PC-9 (cell line): ENCODE data around the gene RCE1. TPM values are rescaled to one million over a fixed set of nuclear protein-coding genes. Genes with fewer than 3 reads are reported as not detected.
A peak's percentile ranks its signal among the peaks of the same experiment; 100 is the strongest.

ENCODE experiments used
- BruUV-seq: library from RNA; stranded (reverse); fragments of 400-500 nt; replicated peaks from 2 replicates; lab custom pipeline; 2021; lab: Mats Ljungman, UMichigan
- CTCF ChIA-PET: fragments of 300-600 bp; sonication (Branson Sonifier 250); formaldehyde crosslinking; loops from one replicate; lab custom pipeline; 2022; ENCODE audit warnings: antibody characterized with exemption; lab: Charles Lee
- POLR2A ChIA-PET: fragments of 300-600 bp; sonication (Branson Sonifier 250); formaldehyde crosslinking; loops from one replicate; lab custom pipeline; 2022; ENCODE audit warnings: antibody characterized with exemption; ENCODE audit not compliant: unreplicated experiment; lab: Charles Lee
- DNase-seq, 2 experiments: peaks; one replicate each; pipeline versions ENCODE4 v3.0.0 to v3.0.0-alpha.2; 2015 to 2022; ENCODE audit warnings: mixed read lengths in 1 of 2
- H2AFZ ChIP-seq: fragments of 200-600 bp; sonication (generic); 2 replicates; pipeline ENCODE4 v1.8.1; 2017; ENCODE audit warnings: antibody characterized with exemption
- H3F3A ChIP-seq: fragments of 200-600 bp; sonication (generic); 2 replicates; pipeline ENCODE4 v1.8.1; 2017; ENCODE audit warnings: antibody characterized with exemption, mild to moderate bottlenecking, low read depth; ENCODE audit not compliant: insufficient read depth
- H3K27ac ChIP-seq: fragments of 200-600 bp; sonication (generic); 2 replicates; pipeline ENCODE4 v1.6.1; 2016; ENCODE audit warnings: mixed run types
- H3K27me3 ChIP-seq: fragments of 200-600 bp; sonication (generic); 2 replicates; pipeline ENCODE4 v1.6.1; 2016; ENCODE audit warnings: low read depth, mixed run types; ENCODE audit not compliant: insufficient read depth
- H3K36me3 ChIP-seq: fragments of 200-600 bp; sonication (generic); 2 replicates; pipeline ENCODE4 v1.6.1; 2016; ENCODE audit warnings: low read depth, mixed run types
- H3K4me1 ChIP-seq: fragments of 200-600 bp; sonication (generic); replicated peaks from 2 replicates; pipeline ENCODE4 v1.6.1; 2016; ENCODE audit warnings: mixed run types; ENCODE audit not compliant: insufficient read depth
- H3K4me2 ChIP-seq: fragments of 200-600 bp; sonication (generic); 2 replicates; pipeline ENCODE4 v1.6.1; 2017; ENCODE audit warnings: mixed run types
- H3K4me3 ChIP-seq: fragments of 200-600 bp; sonication (generic); 2 replicates; pipeline ENCODE4 v1.6.1; 2016; ENCODE audit warnings: mixed run types
- H3K79me2 ChIP-seq: fragments of 200-600 bp; sonication (generic); 2 replicates; pipeline ENCODE4 v1.6.1; 2017; ENCODE audit warnings: low read depth, mixed run types
- H3K9me2 ChIP-seq: fragments of 200-600 bp; sonication (generic); 2 replicates; pipeline ENCODE4 v1.8.1; 2017; ENCODE audit warnings: mild to moderate bottlenecking; ENCODE audit not compliant: insufficient read depth
- H3K9me3 ChIP-seq: fragments of 200-600 bp; sonication (generic); 2 replicates; pipeline ENCODE4 v1.8.1; 2016; ENCODE audit warnings: low read depth; ENCODE audit not compliant: insufficient read depth
- H4K20me1 ChIP-seq: fragments of 200-600 bp; sonication (generic); 2 replicates; pipeline ENCODE4 v1.8.1; 2017; ENCODE audit not compliant: insufficient read depth
- EZH2 ChIP-seq: fragments of 200-600 bp; sonication (generic); IDR thresholded peaks from 2 replicates; pipeline ENCODE4 v1.8.0; 2017; ENCODE audit warnings: antibody characterized with exemption, low read depth
- intact Hi-C: fragments of 100-400 bp; cut with micrococcal nuclease; formaldehyde crosslinking; loops from one replicate; pipeline ENCODE4 v1.10.0; 2022; ENCODE audit not compliant: unreplicated experiment
- total RNA-seq: library from RNA; stranded (reverse); gene quantifications from 2 replicates; pipeline ENCODE4 v1.2.3, GENCODE V29; 2021
- TF ChIP-seq, protein P1 (sequence below): fragments of 200-600 bp; sonication (generic); conservative IDR thresholded peaks from 2 replicates; pipeline ENCODE4 v1.6.1; 2017; ENCODE audit warnings: mixed run types, antibody characterized with exemption, mild to moderate bottlenecking, moderate library complexity

Gene RCE1
- total RNA-seq, 1 experiment from 2014 or later: 42.9 TPM

DNA sequence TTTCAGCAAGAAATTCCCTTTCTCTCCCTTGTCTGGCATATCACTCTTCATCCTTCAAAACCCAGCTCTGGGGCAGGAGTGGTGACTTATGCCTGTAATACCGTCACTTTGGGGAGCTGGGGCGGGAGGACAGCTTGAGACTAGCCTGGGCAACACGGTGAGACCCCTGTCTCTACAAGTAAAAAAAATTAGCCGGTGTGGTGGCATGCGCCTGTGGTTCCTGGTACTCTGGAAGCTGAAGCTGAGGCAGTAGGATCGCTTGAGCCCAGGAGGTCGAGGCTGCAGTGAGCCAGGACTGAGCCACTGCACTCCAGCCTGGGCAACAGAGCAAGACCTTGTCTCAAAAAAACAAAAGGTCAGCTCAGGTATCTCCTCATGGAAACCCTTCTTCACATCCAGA is 1.4 kb upstream of the RCE1 start:
- ChIA-PET POLR2A (interaction anchor here (0.6 to 1.0 kb wide), 4 partner anchors 39 to 977 kb away, joined by 3 to 5 read pairs (median 4); no protein-coding TSS in a partner anchor), CTCF (interaction anchor here (0.6 to 0.9 kb wide), 2 partner anchors 32 to 169 kb away, joined by 3 to 4 read pairs; no protein-coding TSS in a partner anchor)
- intact Hi-C loops: loop anchor here (5.0 to 10.0 kb wide), 3 partner anchors 135 to 533 kb away; partner anchors contain the start of genes C11orf86, CLCF1 and RHOD

DNA sequence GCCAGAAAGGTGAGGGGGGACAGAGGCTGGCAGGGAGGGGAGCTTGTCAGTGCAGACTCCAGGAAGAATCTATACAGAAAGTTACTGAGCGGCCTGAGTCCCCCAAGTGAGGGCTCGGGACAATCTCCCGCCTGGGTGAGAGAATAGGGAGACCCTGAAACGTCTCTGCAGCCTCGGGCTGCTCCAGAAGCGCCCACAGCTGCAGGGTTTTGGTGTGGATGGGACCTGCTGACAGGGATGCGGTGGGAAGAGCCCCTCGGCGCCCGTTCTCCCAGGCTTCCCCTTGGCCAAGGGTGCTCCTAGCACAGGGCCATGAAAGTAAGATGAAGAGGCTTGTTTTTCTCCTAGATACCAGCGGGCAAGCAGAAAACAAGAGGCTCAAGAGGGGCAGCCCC is 743 bp upstream of the RCE1 start:
- Histone ChIP-seq H3K9me2 (no peaks in the 10 kb centered on the region), H3F3A (peaks cover 48% of the 10 kb centered on the region), H3K27me3 (no peaks in the 10 kb centered on the region), H3K27ac (peak overlapping the region; percentile 67; the same call in 1 of the 2 replicates), H3K4me3 (peak overlapping the region; percentile 94), H3K4me2 (peak overlapping the region; percentile 100), H3K36me3 (peaks cover 19% of the 10 kb centered on the region; the same call in 1 of the 2 replicates), H2AFZ (peak overlapping the region; percentile 94), H3K4me1 (peaks cover 46% of the 10 kb centered on the region), H3K79me2 (peaks cover 61% of the 10 kb centered on the region), H3K9me3 (no peaks in the 10 kb centered on the region), H4K20me1 (peaks cover 9% of the 10 kb centered on the region; the same call in 1 of the 2 replicates)
- intact Hi-C loops: loop anchor here (5.0 to 10.0 kb wide), 3 partner anchors 135 to 532 kb away; partner anchors contain the start of genes C11orf86, CLCF1 and RHOD
- ChIA-PET CTCF (interaction anchor here (0.5 to 0.6 kb wide), 2 partner anchors 33 to 460 kb away, joined by 3 to 4 read pairs; no protein-coding TSS in a partner anchor), POLR2A (interaction anchor here (0.6 to 1.0 kb wide), 5 partner anchors 38 to 180 kb away, joined by 3 to 5 read pairs (median 4); partner anchors contain the start of gene SYT12)
- TF ChIP-seq EZH2: no peak
- TF ChIP-seq, protein P1, sequence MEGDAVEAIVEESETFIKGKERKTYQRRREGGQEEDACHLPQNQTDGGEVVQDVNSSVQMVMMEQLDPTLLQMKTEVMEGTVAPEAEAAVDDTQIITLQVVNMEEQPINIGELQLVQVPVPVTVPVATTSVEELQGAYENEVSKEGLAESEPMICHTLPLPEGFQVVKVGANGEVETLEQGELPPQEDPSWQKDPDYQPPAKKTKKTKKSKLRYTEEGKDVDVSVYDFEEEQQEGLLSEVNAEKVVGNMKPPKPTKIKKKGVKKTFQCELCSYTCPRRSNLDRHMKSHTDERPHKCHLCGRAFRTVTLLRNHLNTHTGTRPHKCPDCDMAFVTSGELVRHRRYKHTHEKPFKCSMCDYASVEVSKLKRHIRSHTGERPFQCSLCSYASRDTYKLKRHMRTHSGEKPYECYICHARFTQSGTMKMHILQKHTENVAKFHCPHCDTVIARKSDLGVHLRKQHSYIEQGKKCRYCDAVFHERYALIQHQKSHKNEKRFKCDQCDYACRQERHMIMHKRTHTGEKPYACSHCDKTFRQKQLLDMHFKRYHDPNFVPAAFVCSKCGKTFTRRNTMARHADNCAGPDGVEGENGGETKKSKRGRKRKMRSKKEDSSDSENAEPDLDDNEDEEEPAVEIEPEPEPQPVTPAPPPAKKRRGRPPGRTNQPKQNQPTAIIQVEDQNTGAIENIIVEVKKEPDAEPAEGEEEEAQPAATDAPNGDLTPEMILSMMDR: no peak
- no peak for DNase-seq
- BruUV-seq: no TSS peak

More for the DNA sequence above, 1.4 kb upstream of the RCE1 start:
- Histone ChIP-seq H3K4me1 (peaks cover 39% of the 10 kb centered on the region), H4K20me1 (peaks cover 9% of the 10 kb centered on the region; the same call in 1 of the 2 replicates), H3K27ac (no peak overlapping the region), H3K9me3 (no peaks in the 10 kb centered on the region), H3K9me2 (no peaks in the 10 kb centered on the region), H3K27me3 (no peaks in the 10 kb centered on the region), H3K4me2 (peak overlapping the region; percentile 100), H3F3A (peaks cover 43% of the 10 kb centered on the region), H3K36me3 (peaks cover 19% of the 10 kb centered on the region; the same call in 1 of the 2 replicates), H3K4me3 (peak overlapping the region; percentile 94), H3K79me2 (peaks cover 61% of the 10 kb centered on the region), H2AFZ (no peak overlapping the region)
- TF ChIP-seq, protein P1: no peak
- TF ChIP-seq EZH2: no peak
- DNase-seq: no peak
- BruUV-seq: TSS peak; percentile 77

DNA sequence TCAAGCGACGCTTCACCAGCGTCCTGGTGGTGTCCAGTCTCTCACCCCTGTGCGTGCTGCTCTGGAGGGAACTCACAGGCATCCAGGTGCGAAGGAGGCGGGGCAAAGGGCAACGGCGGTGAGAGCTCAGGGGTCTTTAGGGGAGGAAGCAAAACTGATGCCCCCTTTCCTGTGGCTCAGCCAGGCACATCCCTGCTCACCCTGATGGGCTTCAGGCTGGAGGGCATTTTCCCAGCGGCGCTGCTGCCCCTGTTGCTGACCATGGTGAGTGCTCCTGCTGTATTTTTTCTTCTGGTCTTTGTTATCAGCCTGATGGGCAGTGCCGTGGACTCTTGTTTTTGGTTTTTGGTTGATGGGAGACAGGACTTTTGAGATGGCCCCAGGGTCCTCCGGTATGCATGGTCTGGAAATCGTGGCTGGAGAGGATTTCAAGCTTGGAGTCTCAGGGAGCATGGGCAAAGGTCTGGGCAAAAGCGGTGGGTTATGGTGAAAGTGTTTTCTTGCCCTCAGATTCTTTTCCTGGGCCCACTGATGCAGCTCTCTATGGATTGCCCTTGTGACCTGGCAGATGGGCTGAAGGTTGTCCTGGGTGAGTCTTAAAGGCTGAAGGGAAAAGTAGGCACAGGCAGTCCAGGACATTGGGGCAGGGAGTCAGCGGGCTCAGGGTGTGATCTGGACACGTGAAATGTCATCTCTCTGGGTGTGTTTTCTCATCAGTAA is 695 bp downstream of the RCE1 start:
- peaks cover 18% of the 10 kb centered on the region; the same call in 1 of the 2 replicates for H3K36me3 ChIP-seq

More for the DNA sequence above, 695 bp downstream of the RCE1 start:
- peaks cover 9% of the 10 kb centered on the region; the same call in 1 of the 2 replicates for H4K20me1 ChIP-seq
- no peaks in the 10 kb centered on the region for H3K27me3 ChIP-seq
- peak overlapping the region; percentile 67 for H3K27ac ChIP-seq
- peaks cover 61% of the 10 kb centered on the region for H3K79me2 ChIP-seq
- H3F3A ChIP-seq: peaks cover 59% of the 10 kb centered on the region
- ChIA-PET CTCF (interaction anchor here (0.6 to 1.0 kb wide), 5 partner anchors 12 to 343 kb away, joined by 3 to 9 read pairs (median 4); no protein-coding TSS in a partner anchor), POLR2A (interaction anchor here (0.6 kb wide), 2 partner anchors 12 to 206 kb away, joined by 3 to 7 read pairs; no protein-coding TSS in a partner anchor)
- H3K9me2 ChIP-seq: no peaks in the 10 kb centered on the region
- no peaks in the 10 kb centered on the region for H3K9me3 ChIP-seq
- H3K4me2 ChIP-seq: peak overlapping the region; percentile 91
- intact Hi-C loops: loop anchor here (1.0 to 10.0 kb wide), 4 partner anchors 36 to 531 kb away; partner anchors contain the start of genes C11orf86, CLCF1 and RHOD
- H2AFZ ChIP-seq: peak overlapping the region; percentile 94
- TF ChIP-seq EZH2: no peak
- TF ChIP-seq, protein P1: no peak
- peaks cover 57% of the 10 kb centered on the region for H3K4me1 ChIP-seq
- H3K4me3 ChIP-seq: peak overlapping the region; percentile 94
- TSS peak; percentile 64 for BruUV-seq
- no peak for DNase-seq
